ENCODE measurements around the gene CMTM1. TPM values are rescaled to one million over a fixed set of nuclear protein-coding genes. Genes with fewer than 3 reads are reported as not detected.

Gene CMTM1
- total RNA-seq, 1 experiment from 2014 or later, result 5.2 TPM

GRCh38 chr16:66551788-66552285 lies 14.4 kb upstream of the CMTM1 start:
- peak overlapping the region; percentile 88 for H3K27ac ChIP-seq (ENCODE audit: low read depth, low read length)
- peak overlapping the region; percentile 36 for H2AFZ ChIP-seq (ENCODE audit: low read depth, low read length, poor library complexity, severe bottlenecking)
- ATAC-seq, result peak; percentile 5; the same call in 1 of the 2 replicates
- intact Hi-C loops (cut with micrococcal nuclease), result loop anchor here (2.0 kb wide), 1 partner anchor 145 kb away; no protein-coding TSS in a partner anchor
- POLR2A ChIA-PET, result interaction anchor here (0.6 to 1.9 kb wide), 4 partner anchors 18 to 322 kb away, joined by 3 to 8 read pairs (median 4); no protein-coding TSS in a partner anchor
- H3K4me2 ChIP-seq (ENCODE audit: low read length), result peak overlapping the region; percentile 85
- peaks cover 26% of the 10 kb centered on the region; the same call in 1 of the 2 replicates for H3K79me2 ChIP-seq (ENCODE audit: insufficient read depth, low read length)
- TSS peak; percentile 41 for BruUV-seq (replicated peaks)
- H3K4me1 ChIP-seq (ENCODE audit: control insufficient read depth in 1 of 2, insufficient read depth in 2 of 2, low read length in 2 of 2), result peaks cover 25 to 46% of the 10 kb centered on the region in 2 experiments
- H3K4me3 ChIP-seq (replicated peaks in 1 of 2; ENCODE audit: low read depth in 1 of 2, low read length in 2 of 2), result peak overlapping the region; percentile 51 to 69
- H4K20me1 ChIP-seq (ENCODE audit: insufficient read depth), result no peaks in the 10 kb centered on the region
- CTCF ChIA-PET, result interaction anchor here (1.5 to 1.8 kb wide), 2 partner anchors 57 to 278 kb away, joined by 6 to 8 read pairs; partner anchors contain the start of gene NAE1
- peaks cover 0 to 8% of the 10 kb centered on the region in 2 experiments; a peak in 1 of 4 replicates for H3K36me3 ChIP-seq (ENCODE audit: control insufficient read depth in 1 of 2, insufficient read depth in 2 of 2, low read length in 2 of 2)
- TF ChIP-seq ELF1 (IDR thresholded peaks at IDR 0.05; ENCODE audit: borderline replicate concordance, low read depth) (no peak), SIN3A (IDR thresholded peaks at IDR 0.05; ENCODE audit: low read depth) (no peak), CBX3 (IDR thresholded peaks at IDR 0.05; ENCODE audit: low read depth) (no peak), ZNF274 (IDR thresholded peaks at IDR 0.05; ENCODE audit: low read depth, low read length) (no peak), ATF3 (IDR thresholded peaks at IDR 0.05) (no peak), RAD21 (IDR thresholded peaks at IDR 0.05; ENCODE audit: low read depth) (no peak), YY1 (IDR thresholded peaks at IDR 0.05; ENCODE audit: extremely low read depth, insufficient replicate concordance, low read depth, low read length) (no peak), JUND (IDR thresholded peaks at IDR 0.05) (no peak)
- TF ChIP-seq, protein P1, sequence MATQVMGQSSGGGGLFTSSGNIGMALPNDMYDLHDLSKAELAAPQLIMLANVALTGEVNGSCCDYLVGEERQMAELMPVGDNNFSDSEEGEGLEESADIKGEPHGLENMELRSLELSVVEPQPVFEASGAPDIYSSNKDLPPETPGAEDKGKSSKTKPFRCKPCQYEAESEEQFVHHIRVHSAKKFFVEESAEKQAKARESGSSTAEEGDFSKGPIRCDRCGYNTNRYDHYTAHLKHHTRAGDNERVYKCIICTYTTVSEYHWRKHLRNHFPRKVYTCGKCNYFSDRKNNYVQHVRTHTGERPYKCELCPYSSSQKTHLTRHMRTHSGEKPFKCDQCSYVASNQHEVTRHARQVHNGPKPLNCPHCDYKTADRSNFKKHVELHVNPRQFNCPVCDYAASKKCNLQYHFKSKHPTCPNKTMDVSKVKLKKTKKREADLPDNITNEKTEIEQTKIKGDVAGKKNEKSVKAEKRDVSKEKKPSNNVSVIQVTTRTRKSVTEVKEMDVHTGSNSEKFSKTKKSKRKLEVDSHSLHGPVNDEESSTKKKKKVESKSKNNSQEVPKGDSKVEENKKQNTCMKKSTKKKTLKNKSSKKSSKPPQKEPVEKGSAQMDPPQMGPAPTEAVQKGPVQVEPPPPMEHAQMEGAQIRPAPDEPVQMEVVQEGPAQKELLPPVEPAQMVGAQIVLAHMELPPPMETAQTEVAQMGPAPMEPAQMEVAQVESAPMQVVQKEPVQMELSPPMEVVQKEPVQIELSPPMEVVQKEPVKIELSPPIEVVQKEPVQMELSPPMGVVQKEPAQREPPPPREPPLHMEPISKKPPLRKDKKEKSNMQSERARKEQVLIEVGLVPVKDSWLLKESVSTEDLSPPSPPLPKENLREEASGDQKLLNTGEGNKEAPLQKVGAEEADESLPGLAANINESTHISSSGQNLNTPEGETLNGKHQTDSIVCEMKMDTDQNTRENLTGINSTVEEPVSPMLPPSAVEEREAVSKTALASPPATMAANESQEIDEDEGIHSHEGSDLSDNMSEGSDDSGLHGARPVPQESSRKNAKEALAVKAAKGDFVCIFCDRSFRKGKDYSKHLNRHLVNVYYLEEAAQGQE (IDR thresholded peaks at IDR 0.05; ENCODE audit: low read depth), result no peak
- no peaks in the 10 kb centered on the region for H3K9me3 ChIP-seq (ENCODE audit: control insufficient read depth in 1 of 2, insufficient read depth in 1 of 2, low read depth in 1 of 2, low read length in 2 of 2)
- no peaks in the 10 kb centered on the region for H3K9me2 ChIP-seq (ENCODE audit: insufficient read depth)
- no peak for DNase-seq (ENCODE audit: low read depth, low spot score)
- H3K27me3 ChIP-seq (ENCODE audit: insufficient read depth, low read length), result no peaks in the 10 kb centered on the region
- RAD21 ChIA-PET (ENCODE audit: low non-redundant PET in 1 of 2, low total read pairs in 2 of 2, uncharacterized antibody in 2 of 2, unreplicated experiment in 2 of 2), result no interaction called here
- peak overlapping the region; percentile 71 for H3K9ac ChIP-seq (ENCODE audit: low read length)
